ENCODE data around the gene ANP32B.
A peak's percentile ranks its signal among the peaks of the same experiment; 100 is the strongest.
"Not testable (repeated sequence)": the region's sequence is repeated elsewhere in the genome, so short reads cannot be mapped to it uniquely, and the experiment has no call there.

Gene ANP32B

DNA sequence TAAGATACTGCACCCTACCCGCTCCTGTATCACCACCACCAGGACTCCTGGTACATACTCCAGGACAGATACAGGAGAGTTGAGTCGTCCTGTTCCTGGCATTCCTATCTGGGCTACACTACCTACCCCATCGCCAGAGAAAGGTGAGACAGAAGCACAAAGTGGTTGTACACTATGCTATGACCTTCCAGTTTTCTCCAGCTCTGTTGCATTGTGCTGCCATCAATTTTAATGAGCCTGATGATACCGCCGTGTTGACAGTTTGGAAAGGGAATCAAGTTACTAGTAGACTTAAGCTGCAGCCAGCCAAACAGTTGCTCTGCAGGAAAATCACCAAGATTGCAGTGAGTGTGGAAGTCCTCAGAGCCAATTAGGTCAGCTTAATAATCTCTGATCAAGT lies 35.2 kb downstream of the ANP32B start:
- no peaks in the 10 kb centered on the region for H3K9me3 Mint-ChIP-seq
- no peak overlapping the region for H3K27ac Mint-ChIP-seq
- no peak overlapping the region for H3K4me3 Mint-ChIP-seq
- H3K27me3 Mint-ChIP-seq, result no peaks in the 10 kb centered on the region
- H3K36me3 Mint-ChIP-seq (ENCODE audit: low read depth), result peaks cover 51% of the 10 kb centered on the region
- H3K4me1 Mint-ChIP-seq, result peaks cover 2% of the 10 kb centered on the region
- DNase-seq (no peak), ATAC-seq (no peak)

GRCh38 chr9:98019098-98019497 lies 36.0 kb downstream of the ANP32B start:
- Mint-ChIP-seq H3K9me3 (no peaks in the 10 kb centered on the region), H3K36me3 (ENCODE audit: low read depth) (peaks cover 44% of the 10 kb centered on the region), H3K4me3 (no peak overlapping the region), H3K27ac (no peak overlapping the region), H3K4me1 (peaks cover 2% of the 10 kb centered on the region), H3K27me3 (no peaks in the 10 kb centered on the region)
- DNase-seq, result no peak
- no peak for ATAC-seq

DNA sequence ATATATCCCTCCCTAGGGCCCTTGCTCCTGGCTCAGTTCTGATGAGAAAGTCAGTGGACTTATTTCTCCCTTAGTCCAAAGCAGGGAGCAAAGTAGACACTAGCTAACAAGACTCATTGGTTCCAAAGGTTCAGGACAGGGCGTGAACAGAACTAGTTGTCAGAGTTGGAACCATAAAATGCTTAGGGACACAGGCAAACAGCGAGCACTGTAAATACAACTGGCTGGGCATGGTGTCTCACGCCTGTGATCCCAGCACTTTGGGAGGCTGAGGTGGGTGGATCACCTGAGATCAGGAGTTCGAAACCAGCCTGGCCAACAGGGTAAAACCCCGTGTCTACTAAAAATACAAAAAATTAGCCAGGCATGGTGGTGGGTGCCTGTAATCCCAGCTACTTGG lies 36.7 kb downstream of the ANP32B start:
- H3K27ac Mint-ChIP-seq, H3K27me3 Mint-ChIP-seq, H3K9me3 Mint-ChIP-seq, DNase-seq, H3K4me3 Mint-ChIP-seq, ATAC-seq, H3K4me1 Mint-ChIP-seq: not testable (repeated sequence)
- peaks cover 37% of the 10 kb centered on the region for H3K36me3 Mint-ChIP-seq (ENCODE audit: low read depth)

DNA sequence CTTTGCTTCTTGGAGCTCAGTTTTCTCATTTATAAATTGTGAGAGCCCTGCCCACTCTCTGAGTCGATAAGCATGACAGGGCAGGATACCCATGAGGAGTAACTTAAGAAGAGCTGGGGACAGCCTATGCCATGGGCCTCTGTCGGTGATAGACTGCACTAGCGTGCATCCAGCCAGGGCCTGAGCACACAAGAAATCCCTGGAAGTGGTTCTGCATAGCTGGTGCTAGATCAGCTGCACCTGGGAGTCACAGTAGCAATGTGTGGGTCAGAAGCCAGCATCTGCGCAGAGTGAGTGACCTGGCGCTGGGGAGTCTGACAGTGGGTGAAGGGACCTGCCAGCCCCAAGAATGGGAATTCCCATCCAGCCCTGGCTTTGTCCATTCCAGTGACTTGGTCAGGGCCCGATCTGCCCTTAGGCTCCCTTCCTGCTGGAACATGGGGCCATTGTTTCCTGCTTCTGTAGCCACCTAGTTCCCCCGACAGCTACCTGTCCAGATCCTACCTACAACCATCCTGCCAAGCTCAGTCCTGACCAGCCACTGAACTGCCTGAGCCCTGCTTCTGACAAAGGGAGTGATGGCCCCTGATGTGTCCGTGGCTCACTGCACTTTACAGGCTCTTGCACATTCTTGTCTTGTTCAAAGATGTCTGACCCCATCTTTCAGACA lies 37.5 kb downstream of the ANP32B start:
- no peak for DNase-seq
- H3K9me3 Mint-ChIP-seq, result no peaks in the 10 kb centered on the region
- no peak for ATAC-seq
- no peaks in the 10 kb centered on the region for H3K4me1 Mint-ChIP-seq
- no peak overlapping the region for H3K4me3 Mint-ChIP-seq
- H3K27ac Mint-ChIP-seq, result no peak overlapping the region
- no peaks in the 10 kb centered on the region for H3K27me3 Mint-ChIP-seq
- H3K36me3 Mint-ChIP-seq (ENCODE audit: low read depth), result peaks cover 30% of the 10 kb centered on the region

DNA sequence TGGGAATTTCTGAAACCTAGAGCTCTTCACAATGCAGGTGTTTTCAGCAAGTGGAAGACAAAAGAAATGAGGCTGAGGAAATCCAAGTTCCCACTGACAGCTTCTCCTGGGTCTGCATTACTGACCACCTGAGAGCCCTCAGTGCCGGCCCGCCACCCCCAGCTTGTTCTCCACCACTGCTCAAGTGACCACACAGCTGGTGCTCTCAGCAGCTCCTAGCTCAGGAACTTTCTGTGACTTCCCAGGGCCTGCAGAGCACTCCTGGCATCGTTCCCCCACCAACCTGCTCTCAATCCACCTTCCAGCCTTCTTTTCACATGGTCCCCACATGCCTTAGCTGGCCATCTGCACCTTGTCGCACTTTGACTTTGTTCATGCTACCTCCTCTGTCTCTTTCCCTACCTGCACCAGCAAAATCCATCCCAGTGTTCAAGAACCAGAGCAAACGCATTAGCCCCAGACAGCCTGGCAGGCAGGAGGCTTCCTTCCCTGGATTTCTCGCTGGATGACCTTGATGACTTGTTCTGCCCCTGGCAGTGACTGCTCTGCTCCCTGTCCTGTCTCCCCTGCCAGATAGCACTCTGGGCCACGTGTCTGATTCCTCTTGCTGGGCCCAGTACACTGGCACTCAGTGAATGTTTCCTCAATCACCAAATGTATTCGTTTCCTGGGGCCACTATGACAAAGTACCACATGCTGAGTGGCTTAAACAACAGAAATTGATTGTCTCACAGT lies 38.3 kb downstream of the ANP32B start:
- no peak for ATAC-seq
- Mint-ChIP-seq H3K27me3 (no peaks in the 10 kb centered on the region), H3K36me3 (ENCODE audit: low read depth) (peaks cover 26% of the 10 kb centered on the region), H3K4me3 (no peak overlapping the region), H3K4me1 (no peaks in the 10 kb centered on the region), H3K9me3 (no peaks in the 10 kb centered on the region), H3K27ac (peak overlapping the region; percentile 3)
- no peak for DNase-seq

DNA sequence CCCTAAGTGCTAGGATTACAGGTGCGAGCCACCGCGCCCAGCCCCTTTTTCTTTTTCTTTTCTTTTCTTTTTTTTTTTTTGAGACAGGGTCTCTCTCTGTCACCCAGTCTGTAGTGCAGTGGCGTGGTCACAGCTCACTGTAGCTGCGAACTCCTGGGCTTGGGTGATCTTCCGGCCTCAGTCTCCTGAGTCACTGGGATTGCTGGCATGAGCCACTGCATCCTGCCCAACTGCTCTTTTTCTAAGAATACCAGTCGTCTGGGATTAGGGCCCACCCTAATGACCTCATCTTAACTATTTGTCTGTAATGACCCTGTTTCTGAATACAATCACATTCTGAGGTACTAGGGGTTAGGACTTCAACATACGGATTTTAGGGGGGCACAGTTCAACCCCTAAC lies 39.3 kb downstream of the ANP32B start:
- Mint-ChIP-seq H3K4me3 (no peak overlapping the region), H3K36me3 (ENCODE audit: low read depth) (peaks cover 18% of the 10 kb centered on the region), H3K9me3 (no peaks in the 10 kb centered on the region), H3K4me1 (no peaks in the 10 kb centered on the region), H3K27me3 (no peaks in the 10 kb centered on the region), H3K27ac (no peak overlapping the region)
- DNase-seq, result no peak
- no peak for ATAC-seq

DNA sequence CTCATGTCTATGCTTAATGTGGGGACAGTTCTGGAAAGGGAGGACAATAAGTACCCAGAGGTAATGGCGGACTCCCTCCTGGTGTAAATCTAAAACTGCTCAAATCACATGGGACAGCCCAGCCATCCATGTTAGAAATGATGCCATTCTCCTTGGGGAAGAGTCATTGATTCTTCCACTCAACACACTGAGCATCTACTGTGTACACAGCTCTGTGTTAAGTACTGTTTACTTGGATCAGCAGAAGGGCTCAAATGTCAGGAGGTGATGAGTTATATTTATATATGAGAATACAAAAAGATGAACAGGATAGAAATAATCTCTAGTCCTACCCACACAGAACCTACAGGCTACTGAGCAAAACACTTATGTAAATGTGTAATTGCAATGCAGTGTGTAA lies 41.6 kb downstream of the ANP32B start:
- no peak for DNase-seq
- ATAC-seq, result no peak
- Mint-ChIP-seq H3K36me3 (ENCODE audit: low read depth) (peaks cover 7% of the 10 kb centered on the region), H3K4me1 (no peaks in the 10 kb centered on the region), H3K27ac (no peak overlapping the region), H3K27me3 (no peaks in the 10 kb centered on the region), H3K4me3 (no peak overlapping the region), H3K9me3 (no peaks in the 10 kb centered on the region)

- H3K27me3 Mint-ChIP-seq, result no peaks in the 10 kb centered on the region
- DNase-seq (no peak), ATAC-seq (no peak)
- no peak overlapping the region for H3K27ac Mint-ChIP-seq
- H3K9me3 Mint-ChIP-seq, result no peaks in the 10 kb centered on the region
- H3K4me1 Mint-ChIP-seq, result peaks cover 16% of the 10 kb centered on the region
- H3K36me3 Mint-ChIP-seq (ENCODE audit: low read depth), result peaks cover 3% of the 10 kb centered on the region
- H3K4me3 Mint-ChIP-seq, result no peak overlapping the region
Measured at GRCh38 chr9:98031169-98031568, 48.0 kb downstream of the ANP32B start.

- peaks cover 16% of the 10 kb centered on the region for H3K4me1 Mint-ChIP-seq
Measured at GRCh38 chr9:98031935-98032334, 48.8 kb downstream of the ANP32B start.

GRCh38 chr9:98034593-98035546 lies 51.7 kb downstream of the ANP32B start:
- ATAC-seq, result peak; percentile 97
- Mint-ChIP-seq H3K27ac (peak overlapping the region; percentile 44), H3K27me3 (no peaks in the 10 kb centered on the region), H3K36me3 (ENCODE audit: low read depth) (no peaks in the 10 kb centered on the region), H3K4me1 (peaks cover 16% of the 10 kb centered on the region), H3K4me3 (no peak overlapping the region), H3K9me3 (no peaks in the 10 kb centered on the region)
- peak; percentile 93 for DNase-seq

More at GRCh38 chr9:98031935-98032334, 48.8 kb downstream of the ANP32B start:
- ATAC-seq, result no peak
- H3K27ac Mint-ChIP-seq, result no peak overlapping the region
- no peaks in the 10 kb centered on the region for H3K9me3 Mint-ChIP-seq
- H3K36me3 Mint-ChIP-seq (ENCODE audit: low read depth), result no peaks in the 10 kb centered on the region
- H3K4me3 Mint-ChIP-seq, result no peak overlapping the region
- H3K27me3 Mint-ChIP-seq, result no peaks in the 10 kb centered on the region
- DNase-seq, result no peak

GRCh38 chr9:98037357-98037756 lies 54.2 kb downstream of the ANP32B start:
- no peak overlapping the region for H3K4me3 Mint-ChIP-seq
- H3K9me3 Mint-ChIP-seq, result no peaks in the 10 kb centered on the region
- DNase-seq (no peak), ATAC-seq (no peak)
- no peaks in the 10 kb centered on the region for H3K27me3 Mint-ChIP-seq
- no peak overlapping the region for H3K27ac Mint-ChIP-seq
- H3K36me3 Mint-ChIP-seq (ENCODE audit: low read depth), result no peaks in the 10 kb centered on the region
- H3K4me1 Mint-ChIP-seq, result peaks cover 15% of the 10 kb centered on the region

DNA sequence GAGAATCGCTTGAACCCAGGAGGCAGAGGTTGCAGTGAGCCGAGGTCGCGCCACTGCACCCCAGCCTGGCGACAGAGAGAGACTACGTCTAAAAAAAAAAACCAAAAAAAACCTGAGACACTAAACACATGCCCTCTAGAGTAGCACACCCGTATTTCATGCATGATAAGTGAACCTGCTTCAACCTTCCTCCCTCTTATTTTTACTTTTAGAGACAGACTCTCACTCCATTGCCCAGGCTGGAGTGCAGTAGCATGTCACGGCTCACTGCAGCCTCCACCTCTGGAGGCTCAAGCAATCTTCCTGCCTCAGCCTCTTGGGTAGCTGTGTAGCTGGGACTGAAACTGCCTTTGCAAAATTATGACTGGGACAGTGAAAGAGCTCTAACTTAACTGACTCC lies 55.8 kb downstream of the ANP32B start:
- Mint-ChIP-seq H3K4me3 (no peak overlapping the region), H3K9me3 (no peaks in the 10 kb centered on the region), H3K4me1 (peaks cover 8% of the 10 kb centered on the region), H3K27me3 (no peaks in the 10 kb centered on the region), H3K36me3 (ENCODE audit: low read depth) (no peaks in the 10 kb centered on the region), H3K27ac (no peak overlapping the region)
- DNase-seq, result no peak
- no peak for ATAC-seq

- no peak overlapping the region for H3K4me3 Mint-ChIP-seq
- no peaks in the 10 kb centered on the region for H3K9me3 Mint-ChIP-seq
- ATAC-seq, result no peak
- no peak overlapping the region for H3K27ac Mint-ChIP-seq
- H3K27me3 Mint-ChIP-seq, result no peaks in the 10 kb centered on the region
- H3K36me3 Mint-ChIP-seq (ENCODE audit: low read depth), result no peaks in the 10 kb centered on the region
- peaks cover 7% of the 10 kb centered on the region for H3K4me1 Mint-ChIP-seq
- DNase-seq, result no peak
Measured at GRCh38 chr9:98039607-98040017, 56.5 kb downstream of the ANP32B start.

DNA sequence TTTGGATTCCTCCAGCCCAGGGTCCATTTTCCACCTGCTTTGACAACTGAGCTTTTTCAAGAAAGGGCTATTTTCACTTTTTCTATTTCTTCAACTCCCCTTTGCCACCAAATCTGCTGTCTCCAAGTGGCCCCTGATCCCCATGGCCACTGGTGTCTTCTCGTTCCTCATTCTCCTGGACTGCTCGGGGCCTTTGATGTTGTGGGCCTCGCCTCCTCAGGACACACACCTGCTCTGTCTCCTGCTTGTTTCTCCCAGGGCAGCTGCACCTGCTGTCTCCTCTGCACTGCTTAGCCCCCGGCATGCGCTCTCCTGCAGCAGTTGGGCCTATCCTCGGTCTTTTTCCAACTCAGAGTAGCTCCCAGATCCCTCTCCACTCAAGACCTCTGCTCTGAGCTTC lies 57.1 kb downstream of the ANP32B start:
- Mint-ChIP-seq H3K27ac (no peak overlapping the region), H3K4me1 (peaks cover 6% of the 10 kb centered on the region), H3K4me3 (no peak overlapping the region), H3K9me3 (peaks cover 4% of the 10 kb centered on the region), H3K36me3 (ENCODE audit: low read depth) (no peaks in the 10 kb centered on the region), H3K27me3 (no peaks in the 10 kb centered on the region)
- no peak for DNase-seq
- no peak for ATAC-seq

Measured in activated naive CD8-positive, alpha-beta T cell treated with anti-CD3 and anti-CD28 coated beads, Interleukin-2, amount 50 U/mL, for 24 hours (primary cell).